GM18526 (cell line): ENCODE measurements around the gene HSPA12A.

Experiments
- POLR2A ChIP-seq: IDR thresholded peaks from 3 replicates; pipeline ENCODE4 v1.6.1; 2011; ENCODE audit not compliant: insufficient read length; ENCODE audit errors: extremely low read depth

HSPA12A gene

DNA sequence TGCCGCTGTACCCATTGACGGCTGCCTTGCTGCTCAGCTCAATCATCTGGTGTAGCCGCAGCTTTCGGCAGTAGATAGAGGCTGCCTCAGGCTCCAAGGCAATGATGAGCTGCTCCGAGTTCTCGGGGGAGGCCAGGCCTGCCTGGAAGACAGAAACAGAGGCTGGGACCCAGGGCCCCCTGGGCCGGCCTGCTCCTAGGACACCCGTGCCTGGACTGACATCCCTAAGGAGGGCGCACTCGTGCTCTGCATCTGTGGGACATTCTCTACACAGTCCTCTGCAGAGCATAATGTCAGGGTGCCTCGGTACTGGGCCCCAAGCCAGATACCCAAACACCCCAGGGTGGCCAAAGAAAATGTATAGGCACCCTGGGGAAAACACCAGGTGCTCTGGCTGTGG lies 58.5 kb downstream of the HSPA12A start:
- no peak for TF ChIP-seq POLR2A

DNA sequence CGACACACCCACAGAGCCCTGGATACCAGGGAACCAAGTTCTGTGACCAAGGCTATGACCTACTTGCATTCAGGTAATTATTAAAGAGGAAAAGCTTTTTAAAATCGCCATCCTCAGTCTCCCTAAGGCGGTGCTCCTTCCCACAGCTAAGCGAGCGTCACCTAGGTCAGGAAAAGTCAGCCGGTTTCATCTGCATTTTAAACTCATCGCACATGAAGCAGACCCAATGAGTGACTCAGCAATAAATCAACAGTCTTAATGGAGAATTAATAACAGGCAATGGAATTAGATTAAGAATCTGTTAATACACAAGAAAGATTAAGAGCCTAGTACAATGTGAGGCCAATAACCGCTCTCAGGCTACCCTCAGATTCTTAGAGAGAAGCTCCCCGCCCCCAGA lies 59.2 kb downstream of the HSPA12A start:
- no peak for TF ChIP-seq POLR2A

DNA sequence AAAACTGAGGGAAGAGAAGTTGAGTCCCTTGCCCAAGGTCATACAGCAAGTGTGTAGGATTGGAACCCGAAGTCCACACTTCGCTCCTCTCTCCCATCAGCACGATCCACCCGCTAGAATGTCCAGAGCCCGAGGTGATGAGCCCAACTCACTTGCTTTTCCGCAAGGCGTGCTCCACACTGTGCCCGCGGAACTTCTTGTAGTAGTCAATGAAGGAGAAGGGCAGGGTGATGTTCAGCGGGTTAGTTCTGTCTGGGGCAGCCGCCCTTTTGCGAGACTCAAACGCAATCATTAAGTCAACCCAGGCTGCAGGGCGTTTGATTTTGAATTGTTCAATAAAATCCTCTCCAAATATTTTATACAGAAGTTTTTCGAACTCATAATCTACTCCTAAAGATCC lies 63.0 kb downstream of the HSPA12A start:
- no peak for TF ChIP-seq POLR2A

DNA sequence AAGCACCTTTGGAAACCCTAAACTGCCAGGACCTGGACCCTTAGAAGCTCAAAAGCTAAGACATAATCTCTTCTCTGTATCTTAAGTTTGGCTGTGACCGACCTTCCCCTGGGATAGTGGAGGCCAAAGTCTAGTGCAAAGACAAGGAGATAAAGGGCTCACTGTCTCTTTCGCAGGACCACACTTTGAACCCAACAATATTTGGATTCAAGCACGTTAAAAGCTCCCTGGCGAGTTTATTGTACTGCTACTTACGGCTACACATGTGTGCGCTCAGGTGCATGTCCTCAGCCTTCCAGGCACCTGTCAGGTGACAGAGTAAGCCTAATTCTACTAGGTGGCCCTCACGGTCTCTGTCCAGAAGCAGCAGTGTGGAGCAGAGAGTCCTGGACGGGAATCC lies 65.7 kb downstream of the HSPA12A start:
- no peak for TF ChIP-seq POLR2A

DNA sequence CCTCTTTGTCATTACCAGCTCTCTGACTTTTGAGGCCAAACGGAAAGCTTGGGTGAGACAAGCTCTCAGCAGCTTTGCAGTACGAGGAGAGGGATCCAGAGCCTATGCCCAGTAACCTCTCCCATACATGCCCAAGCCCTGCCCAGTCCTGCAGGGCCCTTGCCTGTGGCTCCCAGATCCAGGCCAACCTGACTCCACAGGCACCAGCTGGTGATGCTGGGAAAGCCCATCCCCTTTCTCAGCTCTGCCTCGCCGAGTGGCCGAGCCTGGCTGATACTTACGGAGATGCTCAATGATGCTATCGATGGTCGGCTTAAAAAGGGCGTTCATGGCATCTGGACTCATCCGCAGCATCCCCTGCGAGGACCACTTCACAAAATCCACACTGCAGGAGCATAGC lies 66.2 kb downstream of the HSPA12A start:
- no peak for TF ChIP-seq POLR2A

DNA sequence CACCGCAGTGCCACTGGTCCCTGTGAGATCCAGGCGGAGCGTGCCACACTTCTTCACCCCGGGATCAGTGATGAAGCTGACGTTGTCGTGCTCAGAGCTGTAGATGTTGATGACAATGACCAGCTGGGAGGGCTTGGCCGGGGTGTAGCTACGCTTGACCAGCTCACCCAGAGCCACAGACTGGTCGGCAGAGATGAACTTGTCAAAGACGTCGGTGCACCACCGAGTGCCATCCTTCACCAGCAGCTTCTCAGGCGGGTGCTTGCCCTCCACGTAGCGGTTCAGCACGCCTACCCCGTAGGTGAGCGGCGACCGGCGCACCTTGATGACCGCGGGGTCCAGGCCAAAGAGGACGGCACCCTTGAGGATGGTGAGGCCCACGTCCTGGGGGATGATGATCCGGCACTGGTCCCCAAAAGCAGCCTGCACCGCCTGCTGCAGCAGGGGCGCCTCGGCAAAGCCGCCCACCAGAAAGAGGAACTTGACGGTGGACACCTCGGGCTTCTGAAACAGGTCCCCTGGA lies 67.4 kb downstream of the HSPA12A start:
- TF ChIP-seq POLR2A: no peak

- TF ChIP-seq POLR2A: no peak
Observed at GRCh38 chr10:116673866-116674265, 68.5 kb downstream of the HSPA12A start.

DNA sequence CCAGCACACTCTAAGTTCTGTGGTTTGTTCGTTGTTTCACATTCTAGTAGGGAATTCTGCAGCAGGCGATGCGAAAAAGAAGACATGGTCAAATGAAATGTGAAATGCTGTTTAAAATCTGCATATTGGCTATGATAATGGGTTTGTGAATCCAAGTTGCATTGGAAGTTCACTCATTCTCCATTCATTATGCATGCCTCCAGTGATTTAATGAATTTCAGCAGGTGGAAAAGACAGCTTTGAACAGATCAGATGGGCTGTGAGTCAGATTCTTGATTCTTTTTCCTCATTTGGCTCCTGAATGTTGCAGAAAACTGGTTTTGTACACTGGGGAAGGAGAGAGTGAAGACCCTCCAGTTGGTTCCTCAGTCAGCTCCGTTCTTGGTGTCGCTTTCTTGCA lies 69.5 kb downstream of the HSPA12A start:
- TF ChIP-seq POLR2A: no peak

DNA sequence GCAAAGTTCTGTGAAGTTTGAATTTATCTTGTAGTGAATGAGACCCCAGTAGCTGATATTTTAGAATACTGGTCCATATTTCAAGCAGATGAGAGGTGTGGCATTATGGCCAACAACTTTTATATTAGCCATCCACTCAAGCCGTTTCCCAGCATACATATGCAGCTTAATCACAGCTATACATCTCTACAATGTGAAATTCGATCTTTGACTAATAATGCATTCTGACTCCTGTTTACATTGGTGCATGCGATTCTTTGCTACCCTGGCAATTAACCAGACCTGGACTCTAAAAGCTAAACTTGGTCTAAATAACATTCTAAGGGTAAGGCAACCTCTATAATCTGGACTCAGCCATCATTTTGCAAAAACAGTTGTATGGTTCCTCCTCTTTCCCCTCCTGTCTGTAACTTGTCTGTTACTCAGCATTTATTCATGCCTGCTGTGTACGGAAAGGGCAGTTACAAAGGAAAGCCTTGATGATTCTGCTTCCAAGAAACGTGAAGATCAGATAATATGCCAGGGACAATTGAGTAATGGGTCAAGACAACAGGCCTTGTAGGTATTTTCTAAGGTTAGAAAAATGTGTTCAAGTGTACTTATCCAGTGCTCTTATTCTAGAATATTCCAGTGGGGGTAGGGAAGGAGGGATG lies 71.0 kb downstream of the HSPA12A start:
- no peak for TF ChIP-seq POLR2A

GRCh38 chr10:116670706-116671105 lies 71.7 kb downstream of the HSPA12A start:
- TF ChIP-seq POLR2A: no peak

- TF ChIP-seq POLR2A: no peak
Observed at GRCh38 chr10:116669832-116670644, 72.3 kb downstream of the HSPA12A start.

- TF ChIP-seq POLR2A: no peak
Observed at GRCh38 chr10:116669080-116669479, 73.3 kb downstream of the HSPA12A start.

DNA sequence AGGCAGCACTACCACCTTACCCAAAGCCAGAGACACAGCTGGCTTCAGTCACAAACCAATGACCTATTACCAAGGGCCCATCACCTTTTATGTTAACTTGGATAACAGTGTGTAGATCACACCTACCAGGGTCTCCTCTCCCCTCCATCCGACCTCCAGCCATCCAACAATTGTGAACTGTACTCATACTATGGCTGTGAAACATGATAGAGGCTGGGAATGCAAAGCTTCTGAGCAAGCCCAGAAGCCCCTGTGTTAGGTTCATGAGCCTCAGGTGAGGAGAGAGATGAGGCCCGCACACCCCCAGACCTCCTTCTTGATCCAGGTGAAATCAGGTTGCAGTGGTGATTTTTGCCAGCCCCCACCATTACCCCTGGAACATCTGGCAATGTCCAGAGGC lies 73.9 kb downstream of the HSPA12A start:
- TF ChIP-seq POLR2A: no peak

- no peak for TF ChIP-seq POLR2A
Observed at GRCh38 chr10:116668018-116668417, 74.3 kb downstream of the HSPA12A start.

DNA sequence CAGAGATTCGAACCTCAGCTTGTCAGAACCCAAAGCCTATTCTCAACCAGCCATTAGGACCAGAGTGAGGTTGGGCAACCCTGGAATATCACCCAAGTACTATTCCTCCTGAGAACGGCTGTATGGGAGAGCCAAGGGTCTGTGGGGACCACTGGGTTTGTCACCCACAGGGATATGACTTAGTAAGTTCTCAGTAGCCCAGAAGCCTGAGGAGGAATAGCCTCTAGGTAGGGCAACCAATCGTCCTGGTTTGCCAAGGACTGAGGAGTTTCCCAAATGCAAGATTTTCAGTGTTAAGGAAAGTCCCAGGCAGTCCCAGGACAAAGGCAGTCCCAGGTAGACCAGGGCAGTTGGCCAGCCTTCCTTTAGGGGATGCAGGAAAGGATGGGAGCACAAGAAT lies 74.9 kb downstream of the HSPA12A start:
- no peak for TF ChIP-seq POLR2A

DNA sequence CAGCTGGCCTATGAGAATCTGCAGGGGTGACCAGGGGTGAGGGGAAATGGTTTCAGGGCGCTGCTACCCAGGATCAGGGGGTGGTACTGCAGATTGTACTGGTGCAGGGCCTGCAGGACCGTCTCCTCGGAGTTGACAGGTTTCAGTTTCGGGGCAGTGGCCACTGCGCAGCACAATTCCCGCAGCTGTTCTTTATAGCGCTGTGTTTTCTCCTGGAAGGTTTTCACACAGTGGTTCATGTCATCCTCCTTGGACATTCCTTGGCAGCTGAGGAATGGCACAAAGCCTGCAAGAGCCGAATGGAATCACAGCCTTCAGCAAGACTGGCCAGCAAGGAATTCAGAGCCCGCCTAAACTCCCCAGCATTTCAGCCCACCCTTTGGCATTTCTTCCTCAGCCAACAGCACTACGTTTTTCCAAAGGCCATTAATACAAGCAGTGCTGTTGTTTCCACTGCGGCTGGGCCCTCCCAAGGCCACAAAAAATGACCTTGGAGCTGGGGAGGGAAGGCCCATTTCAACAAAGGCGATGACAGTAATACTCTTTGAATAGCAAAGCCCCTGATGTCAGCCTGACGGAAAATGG lies 76.7 kb downstream of the HSPA12A start:
- no peak for TF ChIP-seq POLR2A

GRCh38 chr10:116664631-116665030 lies 77.7 kb downstream of the HSPA12A start:
- no peak for TF ChIP-seq POLR2A

DNA sequence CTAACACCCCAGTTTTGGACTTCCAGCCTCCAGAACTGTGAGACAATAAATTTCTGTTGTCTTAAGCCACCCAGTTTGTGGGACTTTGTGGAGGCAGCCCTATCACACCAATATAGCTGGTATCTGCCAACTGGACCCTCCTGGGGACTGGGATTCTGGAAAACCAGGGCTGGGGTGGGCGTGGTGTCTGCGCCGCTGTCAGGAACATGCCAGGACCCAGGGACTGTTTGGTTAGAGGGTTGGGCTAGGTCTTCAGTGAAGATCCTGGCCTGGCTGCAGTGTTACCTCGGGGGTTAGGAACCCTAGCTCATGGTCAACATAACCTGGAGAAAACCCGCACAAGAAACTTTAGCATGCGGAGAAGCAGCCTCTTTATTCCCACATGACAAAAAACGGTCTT lies 79.0 kb downstream of the HSPA12A start:
- TF ChIP-seq POLR2A: no peak
